Loucy (cell line): ENCODE measurements around the gene ARHGEF10L.

Source experiments
- EZH2phosphoT487 ChIP-seq: fragments of 200-600 bp; IDR thresholded peaks from 2 replicates; pipeline ENCODE4 v1.6.1; 2018; ENCODE audit warnings: antibody characterized with exemption, mild to moderate bottlenecking, moderate library complexity, borderline replicate concordance
- TF ChIP-seq, protein P1 (sequence below): fragments of 200-600 bp; sonication (generic); conservative IDR thresholded peaks from 2 replicates; pipeline ENCODE4 v1.5.1; 2014; ENCODE audit warnings: mild to moderate bottlenecking, antibody characterized with exemption, low read length

- TF ChIP-seq, protein P1, sequence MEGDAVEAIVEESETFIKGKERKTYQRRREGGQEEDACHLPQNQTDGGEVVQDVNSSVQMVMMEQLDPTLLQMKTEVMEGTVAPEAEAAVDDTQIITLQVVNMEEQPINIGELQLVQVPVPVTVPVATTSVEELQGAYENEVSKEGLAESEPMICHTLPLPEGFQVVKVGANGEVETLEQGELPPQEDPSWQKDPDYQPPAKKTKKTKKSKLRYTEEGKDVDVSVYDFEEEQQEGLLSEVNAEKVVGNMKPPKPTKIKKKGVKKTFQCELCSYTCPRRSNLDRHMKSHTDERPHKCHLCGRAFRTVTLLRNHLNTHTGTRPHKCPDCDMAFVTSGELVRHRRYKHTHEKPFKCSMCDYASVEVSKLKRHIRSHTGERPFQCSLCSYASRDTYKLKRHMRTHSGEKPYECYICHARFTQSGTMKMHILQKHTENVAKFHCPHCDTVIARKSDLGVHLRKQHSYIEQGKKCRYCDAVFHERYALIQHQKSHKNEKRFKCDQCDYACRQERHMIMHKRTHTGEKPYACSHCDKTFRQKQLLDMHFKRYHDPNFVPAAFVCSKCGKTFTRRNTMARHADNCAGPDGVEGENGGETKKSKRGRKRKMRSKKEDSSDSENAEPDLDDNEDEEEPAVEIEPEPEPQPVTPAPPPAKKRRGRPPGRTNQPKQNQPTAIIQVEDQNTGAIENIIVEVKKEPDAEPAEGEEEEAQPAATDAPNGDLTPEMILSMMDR, result no peak
- TF ChIP-seq EZH2phosphoT487, result no peak
These were observed 11.5 kb downstream of the ARHGEF10L start for GRCh38 chr1:17550729-17551584.
